ENCODE measurements around the gene NRCAM.

- TF ChIP-seq JUN (CRISPR knock-in tag; IDR thresholded peaks at IDR 0.05) (no peak), NR2C2 (CRISPR knock-in tag; IDR thresholded peaks at IDR 0.05) (no peak)
- TF ChIP-seq, protein P1, sequence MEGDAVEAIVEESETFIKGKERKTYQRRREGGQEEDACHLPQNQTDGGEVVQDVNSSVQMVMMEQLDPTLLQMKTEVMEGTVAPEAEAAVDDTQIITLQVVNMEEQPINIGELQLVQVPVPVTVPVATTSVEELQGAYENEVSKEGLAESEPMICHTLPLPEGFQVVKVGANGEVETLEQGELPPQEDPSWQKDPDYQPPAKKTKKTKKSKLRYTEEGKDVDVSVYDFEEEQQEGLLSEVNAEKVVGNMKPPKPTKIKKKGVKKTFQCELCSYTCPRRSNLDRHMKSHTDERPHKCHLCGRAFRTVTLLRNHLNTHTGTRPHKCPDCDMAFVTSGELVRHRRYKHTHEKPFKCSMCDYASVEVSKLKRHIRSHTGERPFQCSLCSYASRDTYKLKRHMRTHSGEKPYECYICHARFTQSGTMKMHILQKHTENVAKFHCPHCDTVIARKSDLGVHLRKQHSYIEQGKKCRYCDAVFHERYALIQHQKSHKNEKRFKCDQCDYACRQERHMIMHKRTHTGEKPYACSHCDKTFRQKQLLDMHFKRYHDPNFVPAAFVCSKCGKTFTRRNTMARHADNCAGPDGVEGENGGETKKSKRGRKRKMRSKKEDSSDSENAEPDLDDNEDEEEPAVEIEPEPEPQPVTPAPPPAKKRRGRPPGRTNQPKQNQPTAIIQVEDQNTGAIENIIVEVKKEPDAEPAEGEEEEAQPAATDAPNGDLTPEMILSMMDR (IDR thresholded peaks at IDR 0.05): no peak
- TF ChIP-seq, protein P2, sequence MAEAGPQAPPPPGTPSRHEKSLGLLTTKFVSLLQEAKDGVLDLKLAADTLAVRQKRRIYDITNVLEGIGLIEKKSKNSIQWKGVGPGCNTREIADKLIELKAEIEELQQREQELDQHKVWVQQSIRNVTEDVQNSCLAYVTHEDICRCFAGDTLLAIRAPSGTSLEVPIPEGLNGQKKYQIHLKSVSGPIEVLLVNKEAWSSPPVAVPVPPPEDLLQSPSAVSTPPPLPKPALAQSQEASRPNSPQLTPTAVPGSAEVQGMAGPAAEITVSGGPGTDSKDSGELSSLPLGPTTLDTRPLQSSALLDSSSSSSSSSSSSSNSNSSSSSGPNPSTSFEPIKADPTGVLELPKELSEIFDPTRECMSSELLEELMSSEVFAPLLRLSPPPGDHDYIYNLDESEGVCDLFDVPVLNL (CRISPR knock-in tag; IDR thresholded peaks at IDR 0.05; ENCODE audit: borderline replicate concordance, low read depth): no peak
These were observed 42.3 kb downstream of the NRCAM start for GRCh38 chr7:108413782-108414492.
